Measurements from ENCODE around the gene LRRC56.

- TF ChIP-seq CTCF (IDR thresholded peaks at IDR 0.05) = no peak
- TF ChIP-seq POLR2AphosphoS5 (IDR thresholded peaks at IDR 0.05) = peak; percentile 20 to 46 (median 42)
- TF ChIP-seq POLR2A (IDR thresholded peaks at IDR 0.05) = no peak
These were observed 2.7 kb upstream of the LRRC56 start for GRCh38 chr11:534396-535209.

Data from breast epithelium (tissue), 3 donors.